ENCODE data around the gene DKC1.

DNA sequence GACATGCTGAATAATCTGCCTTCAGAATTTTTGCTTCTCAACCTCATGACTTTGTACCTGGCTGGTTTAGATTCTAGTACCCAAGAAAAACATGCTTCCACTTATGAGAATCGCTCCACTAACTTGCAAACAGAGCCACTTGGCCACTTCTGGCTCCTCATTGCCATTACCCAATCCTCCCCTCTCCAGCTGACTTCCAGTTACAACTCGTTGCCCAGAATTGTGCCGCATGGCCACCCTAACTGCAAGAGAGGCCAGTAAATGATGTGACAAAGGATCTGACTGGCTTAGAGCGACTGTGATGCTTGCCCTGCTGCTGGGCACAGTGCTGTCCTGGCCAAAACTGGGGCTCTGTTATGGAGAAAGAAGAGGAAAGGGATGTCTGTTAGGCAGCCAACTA is 4.0 kb upstream of the DKC1 start:
- TF ChIP-seq, protein P1, sequence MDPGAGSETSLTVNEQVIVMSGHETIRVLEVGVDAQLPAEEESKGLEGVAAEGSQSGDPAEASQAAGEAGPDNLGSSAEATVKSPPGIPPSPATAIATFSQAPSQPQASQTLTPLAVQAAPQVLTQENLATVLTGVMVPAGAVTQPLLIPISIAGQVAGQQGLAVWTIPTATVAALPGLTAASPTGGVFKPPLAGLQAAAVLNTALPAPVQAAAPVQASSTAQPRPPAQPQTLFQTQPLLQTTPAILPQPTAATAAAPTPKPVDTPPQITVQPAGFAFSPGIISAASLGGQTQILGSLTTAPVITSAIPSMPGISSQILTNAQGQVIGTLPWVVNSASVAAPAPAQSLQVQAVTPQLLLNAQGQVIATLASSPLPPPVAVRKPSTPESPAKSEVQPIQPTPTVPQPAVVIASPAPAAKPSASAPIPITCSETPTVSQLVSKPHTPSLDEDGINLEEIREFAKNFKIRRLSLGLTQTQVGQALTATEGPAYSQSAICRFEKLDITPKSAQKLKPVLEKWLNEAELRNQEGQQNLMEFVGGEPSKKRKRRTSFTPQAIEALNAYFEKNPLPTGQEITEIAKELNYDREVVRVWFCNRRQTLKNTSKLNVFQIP (CRISPR knock-in tag; IDR thresholded peaks at IDR 0.05; ENCODE audit: borderline replicate concordance, low read depth) = no peak
- TF ChIP-seq RARB (CRISPR knock-in tag; IDR thresholded peaks at IDR 0.05) = no peak
- TF ChIP-seq ZFP30 (CRISPR knock-in tag; IDR thresholded peaks at IDR 0.05) = no peak
- TF ChIP-seq, protein P2, sequence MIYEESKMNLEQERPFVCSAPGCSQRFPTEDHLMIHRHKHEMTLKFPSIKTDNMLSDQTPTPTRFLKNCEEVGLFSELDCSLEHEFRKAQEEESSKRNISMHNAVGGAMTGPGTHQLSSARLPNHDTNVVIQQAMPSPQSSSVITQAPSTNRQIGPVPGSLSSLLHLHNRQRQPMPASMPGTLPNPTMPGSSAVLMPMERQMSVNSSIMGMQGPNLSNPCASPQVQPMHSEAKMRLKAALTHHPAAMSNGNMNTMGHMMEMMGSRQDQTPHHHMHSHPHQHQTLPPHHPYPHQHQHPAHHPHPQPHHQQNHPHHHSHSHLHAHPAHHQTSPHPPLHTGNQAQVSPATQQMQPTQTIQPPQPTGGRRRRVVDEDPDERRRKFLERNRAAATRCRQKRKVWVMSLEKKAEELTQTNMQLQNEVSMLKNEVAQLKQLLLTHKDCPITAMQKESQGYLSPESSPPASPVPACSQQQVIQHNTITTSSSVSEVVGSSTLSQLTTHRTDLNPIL (CRISPR knock-in tag; IDR thresholded peaks at IDR 0.05; ENCODE audit: low read depth) = no peak
- no peak for TF ChIP-seq ZFP3 (CRISPR knock-in tag; IDR thresholded peaks at IDR 0.05)
